Measurements from ENCODE around the gene RIMS3.
A peak's percentile ranks its signal among the peaks of the same experiment; 100 is the strongest.

The RIMS3 gene

GRCh38 chr1:40665335-40666171 lies at the start of gene RIMS3:
RIMS3 (minus strand) TSS chr1:40665682; CDS start chr1:40641925, 23,757 bp downstream.
- Histone ChIP-seq H3K4me1 (peaks cover 45 to 80% (median 67%) of the 10 kb centered on the region in 10 experiments), H3K36me3 (no peaks in the 10 kb centered on the region), H4K20me1 (peaks cover 0 to 41% (median 14%) of the 10 kb centered on the region in 11 experiments; a peak in 11 of 22 replicates), H3K27me3 (no peaks in the 10 kb centered on the region), H3K9ac (peak within 1 kb of the TSS; percentile 68 to 82 (median 79)), H3K27ac (peak within 1 kb of the TSS in 10 of 11 experiments; percentile 38 to 93 (median 72); a peak in 18 of 22 replicates), H3K9me3 (replicated peaks in 1 of 11) (no peaks in the 10 kb centered on the region), H3K4me2 (peak within 1 kb of the TSS; percentile 73 to 100 (median 88)), H3K4me3 (peak within 1 kb of the TSS; percentile 65 to 82 (median 72))
- no peak for TF ChIP-seq Cebpa-rat (IDR thresholded peaks at IDR 0.05)

GRCh38 chr1:40712997-40713396 lies 47.5 kb upstream of the RIMS3 start:
- Histone ChIP-seq H3K9me3 (replicated peaks in 1 of 11) (no peaks in the 10 kb centered on the region), H3K4me3 (peak overlapping the region in 9 of 10 experiments; percentile 0 to 35 (median 13); a peak in 5 of 20 replicates), H4K20me1 (peaks cover 0 to 56% (median 8%) of the 10 kb centered on the region in 11 experiments; a peak in 6 of 22 replicates), H3K27me3 (no peaks in the 10 kb centered on the region), H3K27ac (peak overlapping the region; percentile 49 to 83 (median 73)), H3K4me2 (peak overlapping the region; percentile 64 to 85 (median 76)), H3K4me1 (peaks cover 56 to 91% (median 60%) of the 10 kb centered on the region in 10 experiments), H3K36me3 (peaks cover 0 to 8% (median 0%) of the 10 kb centered on the region in 11 experiments; a peak in 4 of 22 replicates), H3K9ac (peak overlapping the region in 9 of 11 experiments; percentile 4 to 61 (median 39); a peak in 16 of 22 replicates)
- TF ChIP-seq Cebpa-rat (IDR thresholded peaks at IDR 0.05), result no peak

DNA sequence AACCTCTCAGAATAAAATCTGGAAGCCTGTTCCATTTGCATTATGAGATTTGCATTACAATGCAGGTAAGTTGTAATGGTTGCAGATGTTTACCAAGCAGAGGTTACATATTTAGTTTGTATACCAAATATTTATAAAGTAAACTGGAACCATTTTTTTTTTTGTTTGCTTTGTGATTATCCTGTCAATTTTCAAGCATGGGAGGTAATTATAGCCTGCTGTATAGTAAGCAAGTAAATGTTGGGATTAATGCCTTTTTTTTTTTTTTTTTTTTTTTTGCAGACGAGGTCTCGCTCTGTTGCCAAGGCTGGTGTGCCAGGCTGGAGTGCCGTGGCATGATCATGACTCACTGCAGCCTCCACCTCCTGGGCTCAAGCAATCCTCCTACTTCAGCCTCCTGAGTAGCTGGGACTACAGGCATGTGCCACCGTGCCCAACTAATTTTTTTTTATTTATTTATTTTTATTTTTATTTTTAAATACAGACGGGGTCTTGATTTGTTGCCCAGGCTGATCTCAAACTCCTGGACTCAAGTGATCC lies 47.0 kb upstream of the RIMS3 start:
- Histone ChIP-seq H3K4me2 (peak overlapping the region; percentile 64 to 85 (median 76)), H3K36me3 (peaks cover 0 to 8% (median 0%) of the 10 kb centered on the region in 11 experiments; a peak in 4 of 22 replicates), H3K27me3 (no peaks in the 10 kb centered on the region), H3K9me3 (replicated peaks in 1 of 11) (peaks cover 0 to 2% (median 0%) of the 10 kb centered on the region in 11 experiments; a peak in 2 of 22 replicates), H3K4me1 (peaks cover 56 to 90% (median 60%) of the 10 kb centered on the region in 10 experiments), H4K20me1 (peaks cover 0 to 57% (median 8%) of the 10 kb centered on the region in 11 experiments; a peak in 6 of 22 replicates), H3K27ac (peak overlapping the region; percentile 38 to 83 (median 73); a peak in 21 of 22 replicates), H3K9ac (peak overlapping the region in 8 of 11 experiments; percentile 22 to 61 (median 36); a peak in 9 of 22 replicates), H3K4me3 (peak overlapping the region in 7 of 10 experiments; percentile 0 to 35 (median 14); a peak in 3 of 20 replicates)
- TF ChIP-seq Cebpa-rat (IDR thresholded peaks at IDR 0.05), result no peak

- no peak for TF ChIP-seq Cebpa-rat (IDR thresholded peaks at IDR 0.05)
- H3K27me3 ChIP-seq, result no peaks in the 10 kb centered on the region
- peaks cover 0 to 58% (median 5%) of the 10 kb centered on the region in 11 experiments; a peak in 6 of 22 replicates for H4K20me1 ChIP-seq
- peaks cover 0 to 13% (median 2%) of the 10 kb centered on the region in 11 experiments; a peak in 4 of 22 replicates for H3K36me3 ChIP-seq
- peaks cover 0 to 10% (median 3%) of the 10 kb centered on the region in 11 experiments; a peak in 7 of 22 replicates for H3K9me3 ChIP-seq (replicated peaks in 1 of 11)
- H3K9ac ChIP-seq, result peak overlapping the region in 3 of 11 experiments; percentile 24 to 38 (median 24); a peak in 4 of 22 replicates
- H3K27ac ChIP-seq, result peak overlapping the region in 10 of 11 experiments; percentile 9 to 83 (median 67); a peak in 17 of 22 replicates
- H3K4me3 ChIP-seq, result no peak overlapping the region
- H3K4me1 ChIP-seq, result peaks cover 56 to 83% (median 60%) of the 10 kb centered on the region in 10 experiments
- peak overlapping the region; percentile 64 to 85 (median 76) for H3K4me2 ChIP-seq
Observed at GRCh38 chr1:40711465-40712404, 46.3 kb upstream of the RIMS3 start.

DNA sequence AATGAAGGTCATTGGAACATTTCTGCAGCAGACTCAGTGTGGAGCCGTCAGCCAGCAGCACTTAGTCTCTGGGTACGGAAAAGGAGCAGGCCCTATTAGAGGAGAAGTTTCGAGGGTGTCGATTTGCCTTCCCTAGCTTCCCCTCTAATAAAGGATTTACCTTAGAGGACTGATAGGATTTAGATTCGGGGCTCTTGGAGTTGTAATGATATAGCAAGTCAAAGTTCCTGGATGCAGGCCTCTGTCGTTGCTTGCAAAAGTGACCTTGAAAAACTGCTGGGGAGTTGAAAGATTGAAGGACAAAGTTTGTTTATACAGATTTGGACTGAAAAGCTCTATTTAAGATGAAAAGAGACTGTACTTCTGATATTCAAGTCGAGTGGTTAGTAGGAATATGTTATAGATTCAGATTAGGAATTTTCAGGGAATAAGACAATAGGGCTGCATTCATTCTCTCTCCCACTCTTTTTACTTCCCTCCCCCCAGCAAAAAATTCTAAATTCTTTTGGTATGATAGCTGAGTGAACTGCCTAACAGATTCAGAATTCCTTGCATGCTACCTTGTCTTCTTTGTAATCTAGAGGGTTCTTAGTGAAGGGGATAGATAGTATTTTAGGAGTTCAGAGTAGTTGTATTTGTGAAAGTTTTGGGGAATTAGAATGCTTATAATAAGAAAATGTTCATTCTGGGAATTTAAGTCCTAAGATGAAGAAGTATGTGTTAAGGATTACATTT lies 45.3 kb upstream of the RIMS3 start:
- H3K36me3 ChIP-seq, result peaks cover 0 to 23% (median 10%) of the 10 kb centered on the region in 11 experiments; a peak in 13 of 22 replicates
- peak overlapping the region; percentile 64 to 85 (median 76) for H3K4me2 ChIP-seq
- peak overlapping the region in 2 of 11 experiments; percentile 2 to 23; a peak in 1 of 22 replicates for H3K9ac ChIP-seq
- no peak for TF ChIP-seq Cebpa-rat (IDR thresholded peaks at IDR 0.05)
- H3K27me3 ChIP-seq, result no peaks in the 10 kb centered on the region
- H3K9me3 ChIP-seq (replicated peaks in 1 of 11), result peaks cover 6 to 19% (median 13%) of the 10 kb centered on the region in 11 experiments; a peak in 16 of 22 replicates
- peaks cover 56 to 73% (median 60%) of the 10 kb centered on the region in 10 experiments for H3K4me1 ChIP-seq
- peaks cover 0 to 56% (median 0%) of the 10 kb centered on the region in 11 experiments; a peak in 6 of 22 replicates for H4K20me1 ChIP-seq
- no peak overlapping the region for H3K4me3 ChIP-seq
- peak overlapping the region in 4 of 11 experiments; percentile 22 to 78 (median 65); a peak in 4 of 22 replicates for H3K27ac ChIP-seq

- peak overlapping the region in 9 of 11 experiments; percentile 8 to 61 (median 55); a peak in 12 of 22 replicates for H3K9ac ChIP-seq
Observed at GRCh38 chr1:40709802-40710278, 44.4 kb upstream of the RIMS3 start.

More at GRCh38 chr1:40709802-40710278, 44.4 kb upstream of the RIMS3 start:
- Histone ChIP-seq H3K4me3 (peak overlapping the region in 8 of 10 experiments; percentile 45 to 63 (median 50); a peak in 15 of 20 replicates), H3K9me3 (replicated peaks in 1 of 11) (peaks cover 6 to 20% (median 15%) of the 10 kb centered on the region in 11 experiments; a peak in 16 of 22 replicates), H3K4me2 (peak overlapping the region; percentile 67 to 85 (median 76)), H3K4me1 (peaks cover 56 to 69% (median 60%) of the 10 kb centered on the region in 10 experiments), H3K36me3 (peaks cover 0 to 20% (median 13%) of the 10 kb centered on the region in 11 experiments; a peak in 12 of 22 replicates), H3K27me3 (no peaks in the 10 kb centered on the region), H4K20me1 (peaks cover 0 to 65% (median 0%) of the 10 kb centered on the region in 11 experiments; a peak in 8 of 22 replicates), H3K27ac (peak overlapping the region in 3 of 11 experiments; percentile 5 to 51 (median 39); a peak in 4 of 22 replicates)
- TF ChIP-seq Cebpa-rat (IDR thresholded peaks at IDR 0.05), result no peak

Data from BLaER1 treated with 17β-estradiol and CSF1 and Interleukin-3, amounts not matched to agents 10 nM and 100 nM (cell line).